GM18502 (cell line): ENCODE measurements around the gene MRPL28.
"Not testable (repeated sequence)": the region's sequence is repeated elsewhere in the genome, so short reads cannot be mapped to it uniquely, and the experiment has no call there.

Source experiments
- ATAC-seq: cut with Tn5 transposase; IDR thresholded peaks from one replicate; pipeline ENCODE4 v1.9.1; 2021; ENCODE audit warnings: mild to moderate bottlenecking; ENCODE audit not compliant: unreplicated experiment, poor library complexity

Gene MRPL28

GRCh38 chr16:370443-370842 lies at the start of gene MRPL28:
MRPL28 (minus strand) TSS chr16:370538; CDS start chr16:370218, 320 bp downstream.
- ATAC-seq: peak; percentile 78

- not testable (repeated sequence) for ATAC-seq
Measured at GRCh38 chr16:415170-415498, 44.8 kb upstream of the MRPL28 start.

GRCh38 chr16:414395-415169 lies 44.2 kb upstream of the MRPL28 start:
- ATAC-seq: no peak

DNA sequence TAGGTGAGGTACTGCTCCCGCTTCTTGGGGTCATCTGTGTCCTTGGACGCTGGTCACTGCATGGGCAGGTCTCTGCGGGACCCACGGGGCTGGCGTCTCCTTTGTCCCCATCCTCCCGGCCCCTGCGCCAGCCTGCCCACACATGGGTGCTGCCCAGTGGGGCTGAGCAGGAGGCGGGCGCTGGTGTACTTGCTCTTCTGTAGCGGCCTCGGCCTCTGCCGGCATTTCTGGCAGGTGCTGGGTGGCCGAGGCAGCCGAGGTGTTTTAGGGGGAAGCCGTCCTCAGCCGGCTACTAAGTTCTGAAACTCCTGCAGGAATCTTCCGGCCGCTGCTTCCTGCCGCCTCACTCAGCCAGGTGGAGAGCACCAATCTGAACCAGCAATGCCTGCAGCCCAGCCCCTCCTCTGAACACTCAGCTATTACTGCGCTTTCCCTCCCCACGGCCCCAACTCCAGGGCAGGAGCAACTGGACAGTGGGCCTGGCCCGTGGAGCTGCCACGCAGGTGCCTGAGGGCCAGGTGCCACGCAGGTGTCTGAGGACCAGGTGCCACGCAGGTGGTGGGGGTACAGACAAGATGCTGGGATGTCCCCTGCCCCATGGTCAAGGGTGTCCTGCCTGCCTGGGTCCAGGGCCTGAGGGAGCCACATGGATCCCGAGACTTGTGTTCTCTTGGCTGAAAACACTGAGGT lies 41.4 kb upstream of the MRPL28 start:
- no peak for ATAC-seq

DNA sequence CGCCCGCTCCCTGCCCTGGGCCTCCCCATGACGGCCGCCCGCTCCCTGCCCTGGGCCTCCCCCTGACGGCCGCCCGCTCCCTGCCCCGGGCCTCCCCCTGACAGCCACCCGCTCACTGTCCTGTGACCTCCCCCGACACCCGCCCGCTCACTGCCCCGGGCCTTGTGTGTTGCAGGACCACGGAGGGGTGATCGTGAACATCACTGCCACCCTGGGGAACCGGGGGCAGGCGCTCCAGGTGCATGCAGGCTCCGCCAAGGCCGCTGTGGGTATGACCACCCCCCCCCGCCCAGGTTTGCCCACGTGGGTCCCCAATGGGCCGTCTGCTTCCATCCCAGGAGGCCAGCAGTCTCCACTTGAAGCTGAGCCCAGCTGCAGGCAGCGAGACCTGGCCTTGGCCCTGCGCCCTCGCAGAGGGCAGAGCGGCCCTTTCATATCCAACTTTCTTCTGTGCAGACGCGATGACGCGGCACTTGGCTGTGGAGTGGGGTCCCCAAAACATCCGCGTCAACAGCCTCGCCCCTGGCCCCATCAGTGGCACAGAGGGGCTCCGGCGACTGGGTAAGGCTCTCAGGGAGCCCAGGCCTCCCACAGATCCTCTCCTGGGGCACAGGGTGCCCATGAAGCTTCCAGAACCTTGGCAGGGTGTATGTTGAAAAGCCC lies 40.3 kb upstream of the MRPL28 start:
- no peak for ATAC-seq

GRCh38 chr16:407253-407652 lies 36.9 kb upstream of the MRPL28 start:
- no peak for ATAC-seq

DNA sequence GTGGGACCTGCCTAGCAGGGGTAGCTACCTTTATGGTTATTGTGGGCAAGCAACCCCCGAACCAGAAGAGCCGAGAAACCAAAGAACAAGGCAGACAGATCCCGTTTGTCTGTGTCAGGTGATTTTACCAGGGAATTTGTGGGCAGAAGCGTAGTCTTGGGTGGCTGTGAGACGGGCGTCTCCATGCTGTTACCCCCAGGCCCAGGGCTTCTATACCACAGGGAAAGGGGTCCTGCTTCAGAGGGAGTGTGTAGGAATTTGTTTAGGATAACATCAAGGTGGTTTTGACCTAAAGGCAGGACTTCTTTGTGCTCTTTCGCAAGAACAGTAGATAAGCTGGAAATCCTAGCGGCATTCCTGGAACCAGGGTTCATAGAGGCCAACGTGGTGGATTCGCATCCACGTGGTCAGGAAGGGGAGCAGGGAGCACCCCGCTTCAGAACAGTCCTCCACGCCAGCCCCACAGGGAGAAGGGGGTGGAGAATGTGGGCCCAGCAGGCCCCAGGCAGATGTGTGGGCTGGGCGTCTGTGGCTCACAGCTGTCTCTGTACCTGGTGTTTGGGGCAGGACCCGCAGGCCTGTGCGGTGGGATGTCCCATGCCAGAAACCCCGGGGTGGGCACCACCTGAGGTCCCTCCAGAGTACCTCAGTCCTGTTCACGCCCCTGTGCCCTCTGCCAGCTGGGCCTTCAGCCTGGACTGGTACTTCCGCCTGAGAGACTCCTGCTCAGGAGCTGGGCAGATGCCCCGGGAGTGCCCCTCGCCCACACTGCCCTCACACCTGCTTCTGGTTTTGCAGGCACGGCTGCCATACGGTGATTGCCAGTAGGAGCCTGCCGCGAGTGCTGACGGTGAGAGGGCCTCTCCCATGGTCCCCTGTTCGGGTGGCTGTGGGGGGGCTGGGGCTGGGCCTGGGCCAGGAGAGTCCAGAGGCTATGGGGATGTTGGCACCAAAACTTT lies 35.5 kb upstream of the MRPL28 start:
- no peak for ATAC-seq

DNA sequence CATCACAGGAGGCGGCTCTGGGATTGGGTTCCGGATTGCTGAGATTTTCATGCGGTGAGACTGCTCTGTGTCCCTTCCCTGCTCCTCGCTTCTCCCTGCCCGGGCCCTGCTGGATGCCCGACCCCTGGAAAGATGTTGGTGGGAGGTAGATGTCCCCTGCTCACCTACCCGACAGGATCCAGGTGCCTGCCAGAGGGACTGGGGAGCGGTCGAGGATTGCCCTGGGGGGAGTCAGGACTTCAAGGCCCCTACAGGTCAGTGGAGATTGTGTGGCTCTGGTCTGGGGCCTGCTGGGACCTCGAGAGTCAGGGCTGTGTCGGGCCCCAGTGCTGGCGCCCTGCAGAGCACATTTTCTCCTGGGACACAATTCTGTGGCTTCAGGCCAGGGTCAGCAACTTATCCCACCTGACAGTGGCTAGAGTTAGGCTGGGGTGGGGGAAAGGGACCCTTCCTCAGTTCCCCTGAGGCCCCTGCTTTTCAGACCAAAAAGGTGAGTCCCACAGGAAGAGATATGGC lies 34.7 kb upstream of the MRPL28 start:
- no peak for ATAC-seq

DNA sequence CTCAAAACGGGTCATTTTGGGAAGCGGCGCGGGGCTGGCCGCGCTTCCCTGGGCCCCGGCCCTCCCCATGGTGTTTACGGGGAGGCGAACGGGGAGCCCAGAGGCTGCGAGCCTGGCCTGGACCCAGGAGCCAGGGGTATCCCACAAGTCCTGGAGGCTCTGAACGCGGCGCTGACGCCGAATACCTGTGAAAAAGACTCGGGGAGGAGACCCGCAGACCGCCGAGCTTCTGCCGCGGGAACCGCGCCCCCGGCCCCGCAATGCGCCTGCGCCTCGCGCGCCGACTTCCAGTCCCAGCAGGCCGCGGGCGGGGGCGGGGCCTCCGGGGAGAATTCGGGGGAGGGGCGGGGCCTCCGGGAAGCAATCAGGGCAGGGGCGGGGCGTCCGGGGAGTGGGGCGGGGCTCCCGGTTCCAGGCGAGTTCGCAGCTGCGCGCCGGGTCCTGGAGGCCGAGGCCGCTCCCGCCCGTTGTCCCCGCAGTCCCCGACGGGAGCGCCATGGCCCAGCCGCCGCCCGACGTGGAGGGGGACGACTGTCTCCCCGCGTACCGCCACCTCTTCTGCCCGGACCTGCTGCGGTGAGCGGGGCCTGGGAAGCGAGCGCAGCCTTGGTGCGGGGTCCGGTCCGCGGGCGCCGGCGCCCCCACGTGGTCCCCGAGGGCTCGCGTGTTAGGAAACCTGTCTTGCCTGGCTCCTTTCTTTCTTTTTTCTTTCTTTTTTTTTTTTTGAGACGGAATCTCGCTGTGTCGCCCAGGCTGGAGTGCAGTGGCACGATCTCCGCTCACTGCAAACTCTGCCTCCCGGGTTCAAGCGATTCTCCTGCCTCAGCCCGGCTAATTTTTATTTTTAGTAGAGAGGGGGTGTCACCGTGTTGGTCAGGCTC lies 31.4 kb upstream of the MRPL28 start, which contains the start of gene DECR2:
Gene DECR2 (plus strand): TSS at position 418 of the 881 bp plus-strand sequence. CDS start 79 bp downstream, at position 497.
- ATAC-seq: peak; percentile 63

- ATAC-seq: no peak
Measured at GRCh38 chr16:400061-400591, 29.8 kb upstream of the MRPL28 start.

- ATAC-seq: no peak
Measured at GRCh38 chr16:399340-400019, 29.1 kb upstream of the MRPL28 start.

GRCh38 chr16:398561-399339 lies 28.4 kb upstream of the MRPL28 start:
- no peak for ATAC-seq

DNA sequence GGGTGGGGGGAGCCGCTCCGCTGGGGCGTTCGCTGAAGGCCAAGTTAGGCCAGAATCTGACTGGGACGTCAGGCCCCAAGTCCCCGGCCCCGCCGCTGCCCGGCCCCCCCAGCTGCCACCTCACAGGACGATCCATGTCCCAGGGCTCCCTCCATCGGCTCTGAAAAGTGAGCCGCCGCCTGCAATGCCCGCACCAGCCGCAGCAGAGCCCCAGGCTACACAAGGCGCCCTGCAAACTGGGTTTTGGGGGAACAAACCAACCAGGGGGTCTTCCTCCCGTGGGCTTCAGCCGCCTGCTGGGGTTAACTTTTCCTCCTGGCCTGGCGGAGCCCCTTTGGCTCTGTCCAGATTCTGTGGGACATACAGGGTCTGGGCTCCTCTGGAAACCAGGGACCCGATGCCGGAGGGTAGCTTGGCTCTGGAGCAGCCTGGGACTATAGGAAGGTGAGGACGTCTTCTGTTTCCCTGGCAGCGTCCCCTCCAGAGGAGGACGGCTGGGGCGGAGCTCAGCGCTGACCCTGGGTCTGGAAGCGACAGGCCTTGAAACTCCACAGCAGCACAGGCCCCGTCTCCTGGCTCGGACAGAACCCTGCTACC lies 27.5 kb upstream of the MRPL28 start:
- no peak for ATAC-seq

DNA sequence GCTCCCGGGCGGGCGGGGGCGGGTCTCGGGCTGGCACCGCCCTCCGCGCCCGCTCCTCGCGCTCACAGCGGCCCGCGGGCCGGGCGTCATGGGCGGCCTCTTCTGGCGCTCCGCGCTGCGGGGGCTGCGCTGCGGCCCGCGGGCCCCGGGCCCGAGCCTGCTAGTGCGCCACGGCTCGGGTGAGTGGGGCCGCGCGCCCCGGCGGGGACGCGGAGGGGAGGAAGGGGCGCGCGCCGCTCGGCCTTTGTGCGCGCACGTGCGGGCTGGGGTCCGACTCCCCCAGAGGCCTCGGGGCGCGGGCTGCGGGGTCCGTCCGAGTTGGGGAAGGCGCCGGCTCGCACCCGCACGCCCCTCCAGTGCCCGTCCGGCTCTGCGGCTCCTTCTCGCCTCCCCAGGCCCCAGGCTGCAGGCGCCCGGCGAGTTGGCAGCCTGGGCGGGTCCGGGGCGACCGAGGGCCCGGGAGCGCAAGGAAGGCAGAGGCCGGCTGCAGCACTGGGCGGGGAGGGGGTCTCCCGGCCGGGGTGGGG lies 26.9 kb upstream of the MRPL28 start, which contains the start of gene NME4:
Gene NME4 (plus strand): TSS at position 65 of the 527 bp plus-strand sequence. CDS start 24 bp downstream, at position 89.
- no peak for ATAC-seq

GRCh38 chr16:396605-397004 lies 26.3 kb upstream of the MRPL28 start:
- ATAC-seq: no peak

GRCh38 chr16:396199-396598 lies 25.9 kb upstream of the MRPL28 start:
- ATAC-seq: no peak
